ENCODE data around the gene AOX1.

DNA sequence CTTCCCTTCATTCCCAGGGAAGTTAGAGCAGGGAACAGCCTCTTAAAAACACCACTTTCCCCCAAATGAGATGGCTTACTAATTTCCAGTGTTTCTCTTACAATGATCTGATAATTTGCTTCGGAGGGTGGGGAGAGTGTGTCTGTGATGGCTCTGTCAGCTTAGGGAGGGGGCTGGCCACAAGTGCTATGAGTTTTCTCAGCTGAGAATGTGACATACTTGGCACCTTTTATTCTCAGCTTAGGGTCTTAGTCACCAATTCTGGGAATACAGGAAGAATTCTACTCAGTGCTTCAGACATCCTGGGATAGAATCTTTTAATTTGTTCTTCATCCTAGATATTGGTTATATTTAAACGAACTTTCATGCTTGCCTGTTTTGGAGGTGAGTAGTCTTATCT lies 64.4 kb downstream of the AOX1 start:
- no peak for TF ChIP-seq GATA2 (IDR thresholded peaks at IDR 0.05; ENCODE audit: low read depth, low read length)
- no peak for TF ChIP-seq GATA3 (IDR thresholded peaks at IDR 0.05; ENCODE audit: low read depth, low read length)
